Activated CD4-positive, CD25-positive, alpha-beta regulatory T cell (primary cell): ENCODE data around the gene RNU5D-1.
"Not testable (repeated sequence)": the region's sequence is repeated elsewhere in the genome, so short reads cannot be mapped to it uniquely, and the experiment has no call there.

ENCODE experiments used
- DNase-seq, 4 experiments: peaks; one replicate each; lab custom pipeline; 2025; lab: John Stamatoyannopoulos, UW

Gene RNU5D-1

GRCh38 chr1:44700573-44700972 lies 30.4 kb downstream of the RNU5D-1 start:
- DNase-seq: no peak

DNA sequence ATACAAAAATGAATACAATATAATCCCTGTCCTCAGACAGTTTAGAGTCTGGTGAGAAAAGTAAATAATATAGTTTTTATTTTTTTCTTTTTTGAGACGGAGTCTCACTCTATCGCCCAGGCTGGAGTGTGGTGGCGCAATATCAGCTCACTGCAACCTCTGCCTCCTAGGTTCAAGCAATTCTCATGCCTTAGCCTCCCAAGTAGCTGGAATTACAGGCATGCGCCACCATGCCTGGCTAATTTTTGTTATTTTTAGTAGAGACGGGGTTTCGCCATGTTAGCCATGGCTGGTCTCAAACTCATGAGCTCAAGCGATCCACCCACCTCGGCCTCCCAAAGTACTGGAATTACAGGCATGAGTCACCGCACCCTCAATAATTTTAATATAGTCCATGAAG lies 31.6 kb downstream of the RNU5D-1 start:
- not testable (repeated sequence) for DNase-seq

GRCh38 chr1:44698138-44698537 lies 32.8 kb downstream of the RNU5D-1 start:
- DNase-seq: no peak

DNA sequence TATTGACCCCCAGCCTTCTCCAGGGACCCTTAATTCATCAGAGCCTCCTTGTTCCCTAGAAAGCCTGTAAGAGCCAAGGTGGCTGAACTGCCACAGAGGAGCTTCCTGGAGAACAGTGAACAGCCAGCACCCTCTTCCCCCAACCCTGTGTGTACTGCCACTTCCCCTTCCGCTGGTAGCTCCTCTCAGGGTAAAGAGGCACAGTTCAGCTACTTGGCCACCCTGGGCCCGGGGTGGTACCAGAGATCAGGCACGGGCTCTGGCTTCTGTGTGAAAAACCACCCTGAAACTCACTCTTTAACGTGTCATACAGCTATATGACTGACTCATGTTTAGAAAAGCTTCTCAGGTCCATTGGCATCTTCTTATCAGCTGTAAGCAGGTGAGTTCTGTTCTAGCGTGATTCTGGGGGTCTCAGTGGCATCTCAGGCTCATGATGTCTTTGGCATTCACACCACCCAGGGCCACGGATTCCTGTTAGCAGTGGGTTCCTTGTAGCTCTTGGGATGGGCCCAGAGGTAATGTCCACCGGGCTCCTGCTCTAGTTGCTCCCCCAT lies 34.1 kb downstream of the RNU5D-1 start:
- DNase-seq: peak in 1 of 4 experiments; percentile 4

- DNase-seq: no peak
Observed at GRCh38 chr1:44696101-44696500, 34.9 kb downstream of the RNU5D-1 start.

DNA sequence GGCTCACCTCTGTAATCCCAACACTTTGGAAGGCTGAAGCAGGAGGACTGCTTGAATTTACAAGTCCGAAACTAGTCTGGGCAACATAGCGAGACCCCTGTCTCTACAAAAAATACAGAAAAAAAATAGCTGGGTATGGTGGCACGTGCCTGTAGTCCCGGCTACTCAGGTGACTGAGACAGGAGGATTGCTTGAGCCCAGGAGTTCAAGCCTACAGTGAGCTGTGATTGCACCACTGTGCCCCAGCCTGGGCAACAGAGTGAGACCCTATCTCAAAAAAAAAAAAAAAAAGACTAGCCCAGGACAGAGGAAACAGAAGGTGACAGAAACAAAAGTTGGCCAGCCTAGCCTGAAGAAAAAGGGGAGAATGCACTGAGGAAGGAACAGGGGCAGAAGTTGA lies 35.3 kb downstream of the RNU5D-1 start:
- DNase-seq: no peak

DNA sequence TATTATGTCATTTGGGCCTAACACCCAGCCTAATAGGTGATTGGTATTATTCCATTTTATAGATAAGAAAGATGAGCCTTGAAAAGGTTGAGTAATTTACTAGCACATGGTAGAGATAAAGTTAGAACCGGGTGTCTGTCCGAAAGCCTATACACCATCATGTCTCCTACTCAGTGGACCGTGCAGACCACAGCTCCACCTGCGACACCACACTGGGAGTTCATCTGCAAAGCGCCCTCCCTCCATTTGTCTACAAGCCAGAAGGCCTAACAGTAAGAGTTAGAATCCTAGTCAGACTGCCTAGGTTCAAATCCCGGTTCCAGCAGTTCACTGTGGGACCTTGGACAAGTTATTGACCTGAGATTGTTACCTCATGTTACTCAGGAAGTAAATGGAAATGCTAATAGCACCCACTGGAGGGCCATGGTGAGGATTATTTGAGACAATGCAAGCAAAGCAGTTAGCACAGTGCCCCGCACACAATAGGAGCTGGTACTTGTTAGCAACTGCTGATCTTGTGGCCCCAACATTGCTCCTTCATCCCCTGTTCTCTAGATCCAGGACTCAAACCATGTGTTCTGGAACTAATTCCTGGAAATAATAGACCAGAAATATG lies 36.0 kb downstream of the RNU5D-1 start:
- DNase-seq: no peak

DNA sequence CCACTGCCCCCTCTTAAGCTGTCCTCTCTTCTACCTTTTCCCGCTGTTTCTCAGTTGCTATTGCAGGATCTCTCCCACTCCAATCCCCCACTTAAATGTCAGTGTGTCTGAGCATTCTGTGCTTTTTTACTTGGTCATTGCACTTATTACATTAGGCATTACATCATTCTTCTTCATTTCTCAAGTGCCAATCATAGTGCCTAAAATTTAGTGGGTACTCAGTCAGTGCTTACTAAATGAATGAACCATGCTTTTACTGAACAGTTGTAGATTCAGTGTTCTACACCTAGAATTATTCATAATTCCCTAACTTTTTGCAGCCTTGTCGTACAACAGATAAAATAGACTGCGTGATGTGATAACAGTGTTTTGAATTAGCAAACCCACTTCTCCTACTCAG lies 37.1 kb downstream of the RNU5D-1 start:
- no peak for DNase-seq

DNA sequence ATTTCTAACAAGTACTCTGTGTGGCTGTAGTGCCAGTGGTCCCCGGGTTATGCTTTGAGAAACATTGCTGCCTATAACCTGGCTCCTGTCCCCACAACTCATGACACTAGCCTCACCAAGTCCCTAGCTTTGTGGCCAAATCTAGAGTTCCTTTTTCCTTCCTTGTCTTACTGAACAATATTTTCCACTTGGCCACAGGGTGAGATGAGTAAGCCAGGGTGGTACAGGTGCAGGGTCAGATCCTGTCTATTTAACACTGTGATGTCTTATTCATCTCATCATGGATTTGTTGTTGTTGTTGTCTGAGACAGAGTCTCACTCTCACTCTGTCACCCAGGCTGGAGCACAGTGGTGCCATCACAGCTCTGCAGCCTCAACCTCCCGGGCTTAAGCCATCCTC lies 37.8 kb downstream of the RNU5D-1 start:
- DNase-seq: no peak

- DNase-seq: no peak
Observed at GRCh38 chr1:44689447-44689765, 41.6 kb downstream of the RNU5D-1 start.

GRCh38 chr1:44688760-44689446 lies 42.1 kb downstream of the RNU5D-1 start:
- no peak for DNase-seq

DNA sequence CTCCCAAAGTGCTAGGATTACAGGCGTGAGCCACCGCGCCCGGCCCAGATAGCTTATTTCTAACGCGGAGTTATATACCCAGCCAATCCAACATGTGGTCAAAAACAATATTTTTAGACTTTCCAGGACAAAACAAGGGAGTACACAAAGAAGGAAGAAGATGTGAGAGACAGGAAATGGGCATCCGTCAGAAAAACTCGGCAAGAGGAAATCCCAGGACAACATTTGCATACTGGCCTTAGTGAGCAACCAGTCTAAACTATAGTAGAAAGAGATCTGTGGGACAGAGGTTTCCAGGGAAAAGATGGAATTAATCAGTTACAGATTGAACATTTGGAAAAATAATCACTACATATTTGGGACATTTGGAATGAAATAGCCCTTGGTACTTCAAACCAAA lies 45.1 kb downstream of the RNU5D-1 start:
- no peak for DNase-seq

GRCh38 chr1:44685218-44685617 lies 45.8 kb downstream of the RNU5D-1 start:
- DNase-seq: no peak

DNA sequence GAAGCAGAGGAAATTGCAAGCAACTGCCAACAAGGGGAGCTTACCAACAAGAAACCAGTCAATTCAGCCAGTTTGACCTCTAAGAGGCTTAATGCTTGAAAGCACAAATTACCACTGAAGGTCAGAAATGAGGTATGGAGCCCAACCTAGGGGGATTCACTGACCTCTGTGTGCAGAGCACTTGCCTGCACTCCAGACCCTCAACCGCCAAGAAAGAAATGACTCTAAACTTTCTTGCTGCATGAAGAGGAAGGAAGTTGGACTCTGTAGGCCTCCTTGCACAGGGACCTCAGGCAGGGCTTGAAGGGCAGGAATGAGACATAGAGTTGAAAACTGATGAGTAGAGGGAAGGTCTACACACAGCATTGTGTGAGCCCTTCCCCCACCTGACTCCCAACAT lies 46.4 kb downstream of the RNU5D-1 start:
- DNase-seq: no peak

DNA sequence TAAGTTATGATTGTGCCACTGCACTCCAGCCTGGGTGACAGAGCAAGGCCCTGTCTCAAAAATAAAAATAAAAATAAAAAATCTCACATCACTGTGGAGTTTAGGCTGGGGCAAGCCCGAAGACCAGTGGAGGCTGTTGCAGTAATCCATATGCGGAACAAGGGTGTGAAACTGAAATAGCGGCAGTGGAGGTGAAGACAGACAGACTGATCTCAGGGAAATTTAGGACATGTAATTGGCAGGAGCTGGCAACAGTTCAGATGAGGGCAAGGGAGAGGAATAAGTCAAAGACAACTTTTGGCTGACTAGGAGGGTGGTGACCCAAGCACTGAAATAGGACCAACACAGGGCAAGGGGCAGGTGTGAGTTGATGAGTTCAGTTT lies 48.1 kb downstream of the RNU5D-1 start:
- DNase-seq: no peak

DNA sequence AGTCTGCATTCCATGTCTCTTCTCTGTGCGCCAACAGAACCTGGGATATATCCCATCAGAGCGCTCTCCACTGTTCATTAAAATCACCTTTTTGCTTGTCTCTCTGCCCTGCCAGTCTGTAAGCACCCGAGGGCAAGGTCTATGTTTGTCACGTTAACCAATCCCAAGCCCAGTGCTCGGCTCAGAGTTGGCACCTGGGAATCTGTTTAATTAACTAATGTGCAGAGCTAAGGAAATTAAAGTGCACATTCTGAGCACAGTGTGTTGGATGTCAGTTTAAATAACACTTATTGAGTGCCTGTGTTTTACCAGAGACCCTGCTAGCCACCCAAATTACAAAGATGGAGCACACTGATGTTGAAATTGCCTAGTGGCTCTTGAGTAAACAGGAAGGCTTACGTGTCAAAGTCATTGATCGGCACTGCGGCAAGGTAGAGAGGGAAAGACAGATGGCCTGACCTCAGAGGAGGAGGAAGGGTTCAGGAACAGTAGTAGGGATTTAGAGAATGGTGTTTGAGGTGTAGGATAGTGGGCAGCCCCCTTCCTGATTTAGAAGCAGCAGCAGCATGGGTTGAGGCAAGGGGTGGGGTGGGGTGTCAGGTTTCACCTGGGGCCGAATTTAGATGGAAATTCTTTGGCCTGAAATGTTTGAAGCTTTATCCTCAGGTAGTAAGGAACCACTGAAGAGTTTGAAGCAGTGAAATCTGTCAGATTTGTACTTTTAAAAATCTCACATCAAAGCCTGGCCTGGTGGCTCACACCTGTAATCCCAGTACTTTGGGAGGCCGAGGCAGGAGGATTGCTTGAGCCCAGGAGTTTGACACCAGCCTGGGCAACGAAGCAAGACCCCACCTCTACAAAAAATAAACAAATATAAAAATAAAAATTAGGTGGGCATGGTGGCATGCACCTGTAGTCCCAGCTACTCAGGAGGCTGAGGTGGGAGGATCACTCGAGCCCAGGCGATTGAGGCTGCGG lies 48.8 kb downstream of the RNU5D-1 start:
- DNase-seq: no peak
